RWPE2 (cell line): Measurements from ENCODE around the gene IGFBP3.

Experiments
- ATAC-seq: fragments of 200-7000 bp; cut with Tn5 transposase; 3 replicates; pipeline ENCODE4 v1.9.1; 2021; ENCODE audit warnings: low read depth
- DNase-seq: peaks from one replicate; pipeline ENCODE4 v3.0.0-alpha.2; 2020; ENCODE audit warnings: low spot score
- H3K27ac ChIP-seq: fragments of 450-650 bp; 2 replicates; pipeline ENCODE4 v1.5.1; 2017; ENCODE audit warnings: mild to moderate bottlenecking; ENCODE audit not compliant: poor library complexity, severe bottlenecking
- H3K27me3 ChIP-seq: fragments of 250-450 bp; sonication (Bioruptor Pico); 2 replicates; pipeline ENCODE4 v1.5.1; 2021; ENCODE audit warnings: mild to moderate bottlenecking, moderate library complexity; ENCODE audit not compliant: insufficient read depth, poor library complexity, severe bottlenecking
- H3K36me3 ChIP-seq: fragments of 250-450 bp; sonication (Bioruptor Pico); 2 replicates; pipeline ENCODE4 v1.5.1; 2020; ENCODE audit warnings: low read depth, mild to moderate bottlenecking, moderate library complexity
- H3K4me1 ChIP-seq: fragments of 250-450 bp; sonication (Bioruptor Pico); 2 replicates; pipeline ENCODE4 v1.5.1; 2021; ENCODE audit warnings: mild to moderate bottlenecking, moderate library complexity; ENCODE audit not compliant: insufficient read depth, poor library complexity, severe bottlenecking
- H3K4me3 ChIP-seq: fragments of 250-450 bp; sonication (Bioruptor Pico); 2 replicates; pipeline ENCODE4 v1.5.1; 2021; ENCODE audit warnings: mild to moderate bottlenecking, moderate library complexity; ENCODE audit not compliant: severe bottlenecking
- H3K9me3 ChIP-seq: fragments of 250-450 bp; sonication (Bioruptor Pico); 2 replicates; pipeline ENCODE4 v1.5.1; 2021; ENCODE audit warnings: mild to moderate bottlenecking, moderate library complexity; ENCODE audit not compliant: severe bottlenecking
- TF ChIP-seq, protein P1 (sequence below): fragments of 450-650 bp; IDR thresholded peaks from one replicate; pipeline ENCODE4 v1.5.1; 2017; ENCODE audit warnings: mild to moderate bottlenecking, moderate library complexity; ENCODE audit not compliant: poor library complexity, severe bottlenecking

IGFBP3 gene

DNA sequence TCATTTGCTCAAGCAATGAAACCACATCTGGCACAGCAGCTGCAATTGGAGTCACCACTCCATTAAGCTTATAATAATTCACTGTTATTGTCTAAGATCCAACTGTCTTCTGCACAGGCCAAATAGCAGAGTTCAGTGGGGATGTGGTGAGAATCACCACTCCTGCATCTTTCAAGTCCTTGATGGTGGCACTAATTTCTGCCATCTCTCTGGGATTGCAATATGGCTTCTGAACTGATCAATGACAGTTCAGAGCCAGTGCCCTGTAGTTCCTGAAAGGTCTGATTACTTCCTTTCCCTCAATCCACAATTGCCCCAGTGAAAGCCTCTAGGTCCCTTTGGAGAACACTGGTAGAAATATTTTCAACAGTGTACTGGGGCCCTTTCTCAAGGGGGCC lies 26.4 kb downstream of the IGFBP3 start:
- H3K36me3 ChIP-seq = no peaks in the 10 kb centered on the region

DNA sequence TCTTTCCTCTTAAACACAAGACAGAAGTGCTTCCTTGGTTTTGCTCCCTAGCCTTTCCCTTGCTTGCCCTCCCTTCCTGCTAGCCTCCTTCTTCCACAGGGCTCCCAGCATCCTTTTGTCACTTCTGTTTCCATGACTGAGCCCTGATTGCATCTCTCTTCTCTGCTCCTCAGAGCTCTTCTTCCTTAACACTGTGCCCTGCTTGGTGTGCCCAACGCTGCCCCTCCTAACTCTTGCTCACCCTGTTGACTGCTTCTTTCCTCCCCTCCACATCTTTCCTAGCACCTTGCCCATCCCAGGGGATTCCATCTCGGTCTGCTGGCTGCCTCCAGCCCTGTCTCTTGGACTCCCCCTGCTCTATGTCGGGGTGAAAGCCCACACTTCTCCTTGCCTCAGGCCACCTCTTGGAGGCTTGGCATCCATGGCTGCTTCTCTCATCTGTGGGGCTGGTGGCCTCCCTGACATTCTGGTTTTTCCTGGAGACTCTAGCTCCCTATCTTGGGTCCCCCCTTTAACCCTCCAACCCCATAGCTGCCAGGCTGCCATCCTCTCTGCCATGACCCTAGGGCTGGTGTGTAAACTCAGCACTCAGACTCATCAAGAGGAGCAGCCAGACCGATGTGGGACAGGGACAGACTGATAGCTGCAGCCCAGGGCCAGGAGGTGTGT lies 26.9 kb downstream of the IGFBP3 start:
- Histone ChIP-seq H3K27me3 (no peaks in the 10 kb centered on the region), H3K9me3 (no peaks in the 10 kb centered on the region), H3K4me3 (no peak overlapping the region), H3K4me1 (no peaks in the 10 kb centered on the region), H3K27ac (no peak overlapping the region), H3K36me3 (no peaks in the 10 kb centered on the region)
- no peak for DNase-seq
- TF ChIP-seq, protein P1, sequence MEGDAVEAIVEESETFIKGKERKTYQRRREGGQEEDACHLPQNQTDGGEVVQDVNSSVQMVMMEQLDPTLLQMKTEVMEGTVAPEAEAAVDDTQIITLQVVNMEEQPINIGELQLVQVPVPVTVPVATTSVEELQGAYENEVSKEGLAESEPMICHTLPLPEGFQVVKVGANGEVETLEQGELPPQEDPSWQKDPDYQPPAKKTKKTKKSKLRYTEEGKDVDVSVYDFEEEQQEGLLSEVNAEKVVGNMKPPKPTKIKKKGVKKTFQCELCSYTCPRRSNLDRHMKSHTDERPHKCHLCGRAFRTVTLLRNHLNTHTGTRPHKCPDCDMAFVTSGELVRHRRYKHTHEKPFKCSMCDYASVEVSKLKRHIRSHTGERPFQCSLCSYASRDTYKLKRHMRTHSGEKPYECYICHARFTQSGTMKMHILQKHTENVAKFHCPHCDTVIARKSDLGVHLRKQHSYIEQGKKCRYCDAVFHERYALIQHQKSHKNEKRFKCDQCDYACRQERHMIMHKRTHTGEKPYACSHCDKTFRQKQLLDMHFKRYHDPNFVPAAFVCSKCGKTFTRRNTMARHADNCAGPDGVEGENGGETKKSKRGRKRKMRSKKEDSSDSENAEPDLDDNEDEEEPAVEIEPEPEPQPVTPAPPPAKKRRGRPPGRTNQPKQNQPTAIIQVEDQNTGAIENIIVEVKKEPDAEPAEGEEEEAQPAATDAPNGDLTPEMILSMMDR = no peak
- no peak for ATAC-seq

More for the DNA sequence above, 26.4 kb downstream of the IGFBP3 start:
- no peak overlapping the region for H3K27ac ChIP-seq
- DNase-seq (no peak), ATAC-seq (no peak)
- H3K9me3 ChIP-seq = no peaks in the 10 kb centered on the region
- no peaks in the 10 kb centered on the region for H3K27me3 ChIP-seq
- H3K4me3 ChIP-seq = no peak overlapping the region
- H3K4me1 ChIP-seq = no peaks in the 10 kb centered on the region
- TF ChIP-seq, protein P1 = no peak

DNA sequence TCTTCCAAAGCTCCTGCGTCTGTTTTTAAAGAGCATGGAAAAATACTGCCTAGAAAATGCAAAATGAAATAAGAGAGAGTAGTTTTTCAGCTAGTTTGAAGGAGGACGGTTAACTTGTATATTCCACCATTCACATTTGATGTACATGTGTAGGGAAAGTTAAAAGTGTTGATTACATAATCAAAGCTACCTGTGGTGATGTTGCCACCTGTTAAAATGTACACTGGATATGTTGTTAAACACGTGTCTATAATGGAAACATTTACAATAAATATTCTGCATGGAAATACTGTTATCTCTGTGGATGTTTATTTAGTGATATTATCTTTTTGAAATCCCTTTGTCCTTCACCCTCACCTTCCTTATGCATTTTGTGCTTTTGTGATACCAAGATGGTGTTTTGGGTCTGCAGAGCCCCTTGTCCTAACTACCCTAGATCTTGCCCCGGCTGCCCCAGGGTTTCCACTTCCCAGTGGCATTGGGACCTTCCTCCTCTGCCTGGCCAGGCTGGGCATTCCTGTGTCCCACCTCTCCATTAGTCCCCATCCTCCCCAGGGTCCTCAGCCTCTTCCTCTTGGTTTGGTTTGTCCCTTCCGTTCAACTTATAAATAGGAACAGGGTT lies 27.6 kb downstream of the IGFBP3 start:
- H3K4me1 ChIP-seq = no peaks in the 10 kb centered on the region
- no peaks in the 10 kb centered on the region for H3K36me3 ChIP-seq
- H3K4me3 ChIP-seq = no peak overlapping the region
- H3K27me3 ChIP-seq = no peaks in the 10 kb centered on the region
- TF ChIP-seq, protein P1 = no peak
- no peaks in the 10 kb centered on the region for H3K9me3 ChIP-seq
- DNase-seq (no peak), ATAC-seq (no peak)
- H3K27ac ChIP-seq = no peak overlapping the region

DNA sequence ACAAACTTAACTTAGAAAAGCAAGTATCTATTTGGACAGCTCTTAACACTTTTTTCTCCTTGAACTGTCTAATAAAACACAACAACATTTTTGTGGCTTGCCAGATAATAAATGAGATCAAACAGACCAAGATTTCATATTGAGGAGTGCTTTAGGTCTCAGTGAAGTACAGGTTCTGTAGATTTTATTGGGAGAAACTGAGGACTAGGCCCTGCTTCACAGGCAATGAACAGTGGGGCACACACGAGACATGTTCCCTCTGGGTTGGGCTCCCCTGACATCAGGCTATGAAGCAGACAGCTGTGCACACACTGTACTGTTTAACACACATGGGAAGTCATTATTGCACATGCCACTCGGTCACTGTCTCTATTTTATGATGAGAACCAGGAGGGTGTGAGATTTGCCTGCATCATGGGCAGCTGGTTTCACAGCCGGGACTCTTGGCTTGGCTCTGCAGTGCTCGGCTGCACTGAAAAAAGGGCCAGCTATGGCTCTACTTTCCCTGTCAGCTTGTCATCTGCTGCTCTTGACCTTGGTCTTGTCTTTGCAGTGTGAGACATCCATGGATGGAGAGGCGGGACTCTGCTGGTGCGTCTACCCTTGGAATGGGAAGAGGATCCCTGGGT lies 28.6 kb downstream of the IGFBP3 start:
- H3K27ac ChIP-seq = no peak overlapping the region
- TF ChIP-seq, protein P1 = no peak
- no peaks in the 10 kb centered on the region for H3K36me3 ChIP-seq
- H3K4me1 ChIP-seq = no peaks in the 10 kb centered on the region
- ATAC-seq = no peak
- H3K9me3 ChIP-seq = no peaks in the 10 kb centered on the region
- H3K27me3 ChIP-seq = peaks cover 10% of the 10 kb centered on the region
- no peak for DNase-seq
- H3K4me3 ChIP-seq = no peak overlapping the region
